SU-DHL-6 (cell line): ENCODE data around the gene RFX4.

Experiments
- H2AFZ ChIP-seq: fragments of 200-600 bp; sonication (generic); 2 replicates; pipeline ENCODE4 v1.6.1; 2014; ENCODE audit warnings: low read depth, mild to moderate bottlenecking, moderate library complexity, mixed read lengths, antibody characterized with exemption, low read length; ENCODE audit not compliant: severe bottlenecking
- H3F3A ChIP-seq: fragments of 200-600 bp; shearing (Covaris generic); 2 replicates; pipeline ENCODE4 v1.6.0; 2016; ENCODE audit warnings: antibody characterized with exemption, mild to moderate bottlenecking; ENCODE audit not compliant: insufficient read depth
- H3K27ac ChIP-seq: fragments of 200-600 bp; sonication (generic); 2 replicates; pipeline ENCODE4 v1.5.1; 2016; ENCODE audit warnings: low read depth, mild to moderate bottlenecking, low read length, moderate library complexity, mixed read lengths
- H3K27me3 ChIP-seq: fragments of 200-600 bp; sonication (generic), shearing (Covaris generic); 2 replicates; pipeline ENCODE4 v1.6.0; 2014; ENCODE audit warnings: mild to moderate bottlenecking, low read length
- H3K36me3 ChIP-seq: fragments of 200-600 bp; sonication (generic); 2 replicates; pipeline ENCODE4 v1.6.1; 2014; ENCODE audit warnings: mild to moderate bottlenecking, low read length, mixed read lengths
- H3K4me2 ChIP-seq: fragments of 300-600, 200-600 bp; shearing (Covaris generic), sonication (generic); 2 replicates; pipeline ENCODE4 v1.6.0; 2014; ENCODE audit warnings: low read length, low read depth, mild to moderate bottlenecking; ENCODE audit not compliant: poor library complexity, severe bottlenecking
- H3K4me3 ChIP-seq: fragments of 200-600 bp; sonication (generic); 2 replicates; pipeline ENCODE4 v1.5.1; 2014; ENCODE audit warnings: antibody characterized with exemption, low read length, mild to moderate bottlenecking, mixed read lengths; ENCODE audit not compliant: insufficient read depth, poor library complexity, severe bottlenecking
- H3K79me2 ChIP-seq: fragments of 200-600 bp; sonication (generic); 2 replicates; pipeline ENCODE4 v1.6.1; 2014; ENCODE audit warnings: mild to moderate bottlenecking, low read length, moderate library complexity; ENCODE audit not compliant: insufficient read depth
- H3K9ac ChIP-seq: fragments of 200-600 bp; sonication (generic); 2 replicates; pipeline ENCODE4 v1.7.0; 2014; ENCODE audit warnings: mild to moderate bottlenecking, low read length
- H3K9me2 ChIP-seq: fragments of 200-600 bp; sonication (generic); replicated peaks from 2 replicates; pipeline ENCODE4 v1.6.1; 2014; ENCODE audit warnings: low read length; ENCODE audit not compliant: insufficient read depth
- H3K9me3 ChIP-seq: fragments of 200-600 bp; sonication (generic); 2 replicates; pipeline ENCODE4 v1.6.1; 2014; ENCODE audit warnings: low read length, mixed read lengths; ENCODE audit not compliant: insufficient read depth
- H4K20me1 ChIP-seq: fragments of 200-600 bp; sonication (generic); 2 replicates; pipeline ENCODE4 v1.6.1; 2014; ENCODE audit warnings: low read depth, mild to moderate bottlenecking, antibody characterized with exemption, low read length, moderate library complexity, mixed read lengths
- EZH2phosphoT487 ChIP-seq: fragments of 200-600 bp; sonication (generic), shearing (Covaris generic); conservative IDR thresholded peaks from 2 replicates; pipeline ENCODE4 v1.6.1; 2018; ENCODE audit warnings: mild to moderate bottlenecking, antibody characterized with exemption, low read length, moderate library complexity, mixed read lengths
- TF ChIP-seq, protein P1 (sequence below): fragments of 200-600 bp; sonication (generic); IDR thresholded peaks from one replicate; pipeline ENCODE4 v1.5.1; 2017; ENCODE audit warnings: antibody characterized with exemption, mild to moderate bottlenecking, low read length, moderate library complexity; ENCODE audit not compliant: insufficient read depth, poor library complexity, severe bottlenecking

The RFX4 gene

DNA sequence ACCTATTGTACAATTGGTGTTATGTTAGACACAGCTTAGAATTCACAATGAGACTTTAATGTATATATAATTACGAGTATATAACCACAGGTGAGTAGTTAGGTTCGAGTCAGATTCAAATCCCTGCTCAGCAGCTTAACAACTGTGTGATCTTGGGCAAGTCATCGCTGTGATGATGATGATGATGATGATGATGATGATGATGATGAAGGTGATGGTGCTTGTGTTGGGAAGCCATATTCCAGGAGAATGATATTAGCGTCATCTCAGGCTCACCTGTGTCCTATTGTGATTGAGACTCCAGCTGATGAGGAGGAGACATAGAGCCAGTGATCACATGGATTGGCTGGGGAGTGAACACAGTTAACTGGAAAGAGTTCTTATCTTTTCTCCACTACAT, 16.5 kb downstream of the RFX4 start:
- H4K20me1 ChIP-seq, result no peaks in the 10 kb centered on the region
- TF ChIP-seq, protein P1, sequence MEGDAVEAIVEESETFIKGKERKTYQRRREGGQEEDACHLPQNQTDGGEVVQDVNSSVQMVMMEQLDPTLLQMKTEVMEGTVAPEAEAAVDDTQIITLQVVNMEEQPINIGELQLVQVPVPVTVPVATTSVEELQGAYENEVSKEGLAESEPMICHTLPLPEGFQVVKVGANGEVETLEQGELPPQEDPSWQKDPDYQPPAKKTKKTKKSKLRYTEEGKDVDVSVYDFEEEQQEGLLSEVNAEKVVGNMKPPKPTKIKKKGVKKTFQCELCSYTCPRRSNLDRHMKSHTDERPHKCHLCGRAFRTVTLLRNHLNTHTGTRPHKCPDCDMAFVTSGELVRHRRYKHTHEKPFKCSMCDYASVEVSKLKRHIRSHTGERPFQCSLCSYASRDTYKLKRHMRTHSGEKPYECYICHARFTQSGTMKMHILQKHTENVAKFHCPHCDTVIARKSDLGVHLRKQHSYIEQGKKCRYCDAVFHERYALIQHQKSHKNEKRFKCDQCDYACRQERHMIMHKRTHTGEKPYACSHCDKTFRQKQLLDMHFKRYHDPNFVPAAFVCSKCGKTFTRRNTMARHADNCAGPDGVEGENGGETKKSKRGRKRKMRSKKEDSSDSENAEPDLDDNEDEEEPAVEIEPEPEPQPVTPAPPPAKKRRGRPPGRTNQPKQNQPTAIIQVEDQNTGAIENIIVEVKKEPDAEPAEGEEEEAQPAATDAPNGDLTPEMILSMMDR, result no peak
- TF ChIP-seq EZH2phosphoT487, result no peak
- H3K4me2 ChIP-seq, result no peak overlapping the region
- H2AFZ ChIP-seq, result no peak overlapping the region
- H3K79me2 ChIP-seq, result no peaks in the 10 kb centered on the region
- no peaks in the 10 kb centered on the region for H3K36me3 ChIP-seq
- H3K27ac ChIP-seq, result no peak overlapping the region
- no peak overlapping the region for H3K4me3 ChIP-seq
- H3K27me3 ChIP-seq, result no peaks in the 10 kb centered on the region
- H3K9ac ChIP-seq, result no peak overlapping the region
- no peaks in the 10 kb centered on the region for H3K9me3 ChIP-seq
- H3F3A ChIP-seq, result no peaks in the 10 kb centered on the region
- no peaks in the 10 kb centered on the region for H3K9me2 ChIP-seq

DNA sequence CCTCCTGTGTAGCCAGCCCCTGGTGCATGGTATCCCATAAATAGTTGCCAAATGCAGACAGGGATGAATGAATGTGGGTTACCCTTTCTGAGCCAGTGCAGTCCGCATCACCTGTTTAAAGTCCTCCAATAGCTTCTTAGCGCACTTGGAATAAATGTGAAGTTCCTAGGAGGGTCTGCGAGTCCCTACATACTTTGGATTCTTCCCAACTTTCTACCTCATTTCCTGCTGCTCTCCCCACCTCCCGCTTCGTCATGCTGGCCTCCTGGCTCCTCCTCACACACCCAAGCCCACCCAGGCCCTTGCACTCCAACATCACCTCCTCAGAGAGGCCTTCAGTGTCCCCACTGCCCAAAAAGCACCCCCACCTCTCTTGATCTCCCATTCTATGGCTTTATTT, 17.7 kb downstream of the RFX4 start:
- no peaks in the 10 kb centered on the region for H3F3A ChIP-seq
- H3K9me3 ChIP-seq, result no peaks in the 10 kb centered on the region
- H3K4me3 ChIP-seq, result no peak overlapping the region
- H4K20me1 ChIP-seq, result no peaks in the 10 kb centered on the region
- no peaks in the 10 kb centered on the region for H3K79me2 ChIP-seq
- no peaks in the 10 kb centered on the region for H3K27me3 ChIP-seq
- TF ChIP-seq, protein P1, result no peak
- TF ChIP-seq EZH2phosphoT487, result no peak
- H3K36me3 ChIP-seq, result no peaks in the 10 kb centered on the region
- no peak overlapping the region for H3K27ac ChIP-seq
- H3K4me2 ChIP-seq, result no peak overlapping the region
- no peaks in the 10 kb centered on the region for H3K9me2 ChIP-seq
- H3K9ac ChIP-seq, result no peak overlapping the region
- no peak overlapping the region for H2AFZ ChIP-seq

DNA sequence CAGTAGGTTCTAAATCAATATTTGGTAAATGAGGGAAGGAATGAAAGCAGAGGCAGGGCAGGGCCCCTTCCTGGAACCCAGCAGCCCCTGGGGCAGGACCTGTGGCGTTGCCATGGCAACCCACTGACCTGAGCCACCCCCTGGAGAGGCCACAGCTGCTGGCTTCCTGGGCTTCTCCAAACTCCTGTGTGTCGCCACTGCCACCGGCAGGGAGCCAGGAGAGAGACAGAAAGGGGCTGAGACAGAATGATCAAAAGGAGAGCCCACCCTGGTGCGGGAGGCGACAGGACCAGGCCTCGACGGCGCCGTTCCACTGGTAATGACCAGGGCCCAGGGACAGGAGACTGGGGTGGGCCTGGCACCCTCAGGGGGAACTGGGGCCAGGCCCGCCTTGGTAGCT, 18.2 kb downstream of the RFX4 start:
- no peak overlapping the region for H2AFZ ChIP-seq
- H3K79me2 ChIP-seq, result no peaks in the 10 kb centered on the region
- no peak overlapping the region for H3K4me3 ChIP-seq
- H3K9me2 ChIP-seq, result no peaks in the 10 kb centered on the region
- H3K9me3 ChIP-seq, result no peaks in the 10 kb centered on the region
- no peaks in the 10 kb centered on the region for H3F3A ChIP-seq
- H3K36me3 ChIP-seq, result no peaks in the 10 kb centered on the region
- H3K27ac ChIP-seq, result no peak overlapping the region
- TF ChIP-seq, protein P1, result no peak
- TF ChIP-seq EZH2phosphoT487, result no peak
- no peak overlapping the region for H3K9ac ChIP-seq
- no peak overlapping the region for H3K4me2 ChIP-seq
- H3K27me3 ChIP-seq, result no peaks in the 10 kb centered on the region
- H4K20me1 ChIP-seq, result no peaks in the 10 kb centered on the region

DNA sequence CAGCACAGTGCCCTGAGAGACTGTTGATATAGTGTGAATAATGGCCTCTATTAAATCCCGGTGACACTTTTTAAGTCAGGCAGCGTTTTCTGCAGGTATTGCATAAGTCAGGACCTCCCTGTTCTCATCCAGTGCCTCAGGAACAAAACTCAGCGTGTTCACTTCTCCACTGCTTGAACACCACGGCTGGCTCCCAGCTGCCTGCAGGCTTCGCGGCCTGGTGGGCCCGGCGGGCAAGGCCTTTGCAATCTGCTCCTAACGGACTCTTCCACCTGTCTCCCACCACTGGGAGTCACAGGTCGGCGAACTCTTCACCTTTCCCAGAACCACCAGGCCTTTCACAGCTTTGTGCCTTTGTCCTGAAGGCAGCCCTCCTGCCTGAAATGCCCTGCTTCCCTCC, 18.7 kb downstream of the RFX4 start:
- H4K20me1 ChIP-seq, result no peaks in the 10 kb centered on the region
- H3K36me3 ChIP-seq, result no peaks in the 10 kb centered on the region
- no peak for TF ChIP-seq EZH2phosphoT487
- TF ChIP-seq, protein P1, result no peak
- H3K9me2 ChIP-seq, result no peaks in the 10 kb centered on the region
- no peak overlapping the region for H3K4me3 ChIP-seq
- no peak overlapping the region for H3K27ac ChIP-seq
- H3F3A ChIP-seq, result no peaks in the 10 kb centered on the region
- H3K4me2 ChIP-seq, result no peak overlapping the region
- H3K27me3 ChIP-seq, result no peaks in the 10 kb centered on the region
- H3K79me2 ChIP-seq, result no peaks in the 10 kb centered on the region
- no peaks in the 10 kb centered on the region for H3K9me3 ChIP-seq
- no peak overlapping the region for H2AFZ ChIP-seq
- no peak overlapping the region for H3K9ac ChIP-seq
